Colonic mucosa (tissue), 4 donors: Measurements from ENCODE around the gene UNK. TPM values are rescaled to one million over a fixed set of nuclear protein-coding genes. Genes with fewer than 3 reads are reported as not detected.

Experiments used
- DNase-seq: peaks from one replicate; pipeline ENCODE4 v3.0.0-alpha.2; 2020
- H3K27ac ChIP-seq: fragments of 200-600 bp; one replicate; pipeline ENCODE4 v1.8.0; 2021
- H3K27me3 ChIP-seq: fragments of 200-600 bp; one replicate; pipeline ENCODE4 v1.8.0; 2021
- H3K36me3 ChIP-seq: fragments of 200-600 bp; one replicate; pipeline ENCODE4 v1.8.0; 2021
- H3K4me1 ChIP-seq: fragments of 200-600 bp; one replicate; pipeline ENCODE4 v1.8.0; 2021; ENCODE audit warnings: mild to moderate bottlenecking
- H3K4me3 ChIP-seq: fragments of 200-600 bp; one replicate; pipeline ENCODE4 v1.8.0; 2021
- H3K9ac ChIP-seq, 2 donors: one replicate each; pipeline ENCODE4 v1.7.0; 2013; ENCODE audit warnings: control low read depth in 2 of 2, low read depth in 2 of 2, low read length in 2 of 2
- H3K9me3 ChIP-seq: fragments of 200-600 bp; one replicate; pipeline ENCODE4 v1.8.0; 2021
- CTCF ChIP-seq: fragments of 200-600 bp; IDR thresholded peaks from one replicate; pipeline ENCODE4 v1.8.0; 2022; ENCODE audit warnings: antibody characterized with exemption, mild to moderate bottlenecking
- intact Hi-C: fragments of 100-400 bp; cut with DNase I; formaldehyde crosslinking; loops from one replicate; pipeline ENCODE4 v1.14.1; 2022
- total RNA-seq, 2 donors: library from RNA; stranded (reverse); fragmentation: NEBNext Ultra II Directional in 1 of 2; extraction: Animal tissue kit (Norgen Biotek cat#: 25700) in 1 of 2; gene quantifications; one replicate each; pipeline ENCODE4 v1.2.1, GENCODE V29; 2021
- donor health status: healthy.
- donor health status: DM: no; HTN: no; CAD: no.
- donor health status: DM: no; HTN: no; CAD: no.

UNK gene
- total RNA-seq, 2 donors from 2014 or later: 18.4 to 26.0 TPM

- Histone ChIP-seq H3K36me3 (peaks cover 8% of the 10 kb centered on the region), H3K27ac (no peak overlapping the region), H3K9ac (no peak overlapping the region), H3K4me3 (no peak overlapping the region), H3K27me3 (no peaks in the 10 kb centered on the region), H3K9me3 (no peaks in the 10 kb centered on the region), H3K4me1 (no peaks in the 10 kb centered on the region)
- no peak for DNase-seq
- intact Hi-C loops: no loop called here
- no peak for TF ChIP-seq CTCF
Measured at GRCh38 chr17:75739801-75740200, 44.8 kb upstream of the UNK start.

GRCh38 chr17:75740215-75740614, 44.4 kb upstream of the UNK start:
- DNase-seq: no peak
- intact Hi-C loops: no loop called here
- H3K4me1 ChIP-seq: no peaks in the 10 kb centered on the region
- H3K36me3 ChIP-seq: peaks cover 8% of the 10 kb centered on the region
- H3K9ac ChIP-seq: no peak overlapping the region
- no peaks in the 10 kb centered on the region for H3K27me3 ChIP-seq
- no peak overlapping the region for H3K4me3 ChIP-seq
- TF ChIP-seq CTCF: no peak
- H3K9me3 ChIP-seq: no peaks in the 10 kb centered on the region
- no peak overlapping the region for H3K27ac ChIP-seq

- intact Hi-C loops: no loop called here
- Histone ChIP-seq H3K27ac (no peak overlapping the region), H3K4me1 (no peaks in the 10 kb centered on the region), H3K9me3 (no peaks in the 10 kb centered on the region), H3K36me3 (peaks cover 8% of the 10 kb centered on the region), H3K9ac (no peak overlapping the region), H3K27me3 (no peaks in the 10 kb centered on the region), H3K4me3 (no peak overlapping the region)
- TF ChIP-seq CTCF: no peak
- no peak for DNase-seq
Measured at GRCh38 chr17:75740631-75741077, 44.0 kb upstream of the UNK start.

GRCh38 chr17:75742337-75742736, 42.3 kb upstream of the UNK start:
- intact Hi-C loops: no loop called here
- DNase-seq: no peak

GRCh38 chr17:75743625-75744206, 40.9 kb upstream of the UNK start:
- intact Hi-C loops: no loop called here
- TF ChIP-seq CTCF: no peak
- no peak for DNase-seq

More at GRCh38 chr17:75742337-75742736, 42.3 kb upstream of the UNK start:
- Histone ChIP-seq H3K4me3 (no peak overlapping the region), H3K9me3 (no peaks in the 10 kb centered on the region), H3K9ac (no peak overlapping the region), H3K27me3 (no peaks in the 10 kb centered on the region), H3K36me3 (no peaks in the 10 kb centered on the region), H3K4me1 (no peaks in the 10 kb centered on the region), H3K27ac (no peak overlapping the region)
- no peak for TF ChIP-seq CTCF

More at GRCh38 chr17:75743625-75744206, 40.9 kb upstream of the UNK start:
- Histone ChIP-seq H3K4me3 (no peak overlapping the region), H3K36me3 (no peaks in the 10 kb centered on the region), H3K27ac (no peak overlapping the region), H3K9ac (no peak overlapping the region), H3K27me3 (no peaks in the 10 kb centered on the region), H3K9me3 (no peaks in the 10 kb centered on the region), H3K4me1 (no peaks in the 10 kb centered on the region)
